Renal cortex interstitium (tissue), 11 donors: Measurements from ENCODE around the gene MNT. TPM values are rescaled to one million over a fixed set of nuclear protein-coding genes. Genes with fewer than 3 reads are reported as not detected.

ENCODE experiments used
- DNase-seq, 11 donors: peaks; one replicate each; pipeline ENCODE4 v3.0.0-alpha.2; 2013; ENCODE audit warnings: low read depth in 9 of 11, low spot score in 4 of 11; ENCODE audit errors: extremely low read depth in 1 of 11
- polyA plus RNA-seq, 3 donors: library from polyadenylated mRNA; unstranded; fragments of 120-200 nt; gene quantifications; one replicate each; pipeline ENCODE4 v1.2.1, GENCODE V29; 2013; ENCODE audit not compliant: insufficient read length in 3 of 3

The MNT gene
- polyA plus RNA-seq, 3 donors: 13.0 to 28.1 (median 18.5) TPM

DNA sequence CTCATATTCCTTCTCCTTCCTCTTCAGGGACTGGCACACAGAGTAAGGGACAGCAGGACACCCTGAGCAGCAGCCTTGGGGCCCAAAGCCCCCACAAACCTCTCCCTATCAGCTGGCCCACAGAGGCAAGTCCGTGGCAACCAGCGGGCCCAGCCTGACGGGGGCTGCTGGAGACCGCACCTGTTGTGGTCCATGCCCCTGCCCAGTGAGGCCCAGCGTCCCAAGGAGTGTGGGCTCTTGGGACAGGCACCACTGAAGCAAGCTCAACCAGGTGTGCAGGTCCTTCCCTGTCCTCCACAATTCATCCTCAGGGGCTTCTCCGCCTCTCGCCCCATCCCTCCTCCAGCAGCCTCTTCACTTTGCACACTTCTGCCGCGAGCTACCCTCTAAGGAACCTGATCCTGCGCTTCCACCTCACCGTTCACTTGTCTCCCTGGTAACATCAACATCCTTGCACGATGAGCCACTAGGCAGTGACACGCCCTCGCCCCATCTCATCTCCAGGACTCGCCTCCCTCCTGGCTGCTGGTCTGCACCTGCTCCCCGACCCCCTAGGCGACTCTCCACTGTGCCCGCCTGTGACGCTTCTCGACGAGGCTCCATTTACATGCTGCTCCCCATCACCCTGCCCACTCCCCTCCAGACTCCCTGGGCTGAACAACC lies 12.7 kb downstream of the MNT start:
- no peak for DNase-seq

DNA sequence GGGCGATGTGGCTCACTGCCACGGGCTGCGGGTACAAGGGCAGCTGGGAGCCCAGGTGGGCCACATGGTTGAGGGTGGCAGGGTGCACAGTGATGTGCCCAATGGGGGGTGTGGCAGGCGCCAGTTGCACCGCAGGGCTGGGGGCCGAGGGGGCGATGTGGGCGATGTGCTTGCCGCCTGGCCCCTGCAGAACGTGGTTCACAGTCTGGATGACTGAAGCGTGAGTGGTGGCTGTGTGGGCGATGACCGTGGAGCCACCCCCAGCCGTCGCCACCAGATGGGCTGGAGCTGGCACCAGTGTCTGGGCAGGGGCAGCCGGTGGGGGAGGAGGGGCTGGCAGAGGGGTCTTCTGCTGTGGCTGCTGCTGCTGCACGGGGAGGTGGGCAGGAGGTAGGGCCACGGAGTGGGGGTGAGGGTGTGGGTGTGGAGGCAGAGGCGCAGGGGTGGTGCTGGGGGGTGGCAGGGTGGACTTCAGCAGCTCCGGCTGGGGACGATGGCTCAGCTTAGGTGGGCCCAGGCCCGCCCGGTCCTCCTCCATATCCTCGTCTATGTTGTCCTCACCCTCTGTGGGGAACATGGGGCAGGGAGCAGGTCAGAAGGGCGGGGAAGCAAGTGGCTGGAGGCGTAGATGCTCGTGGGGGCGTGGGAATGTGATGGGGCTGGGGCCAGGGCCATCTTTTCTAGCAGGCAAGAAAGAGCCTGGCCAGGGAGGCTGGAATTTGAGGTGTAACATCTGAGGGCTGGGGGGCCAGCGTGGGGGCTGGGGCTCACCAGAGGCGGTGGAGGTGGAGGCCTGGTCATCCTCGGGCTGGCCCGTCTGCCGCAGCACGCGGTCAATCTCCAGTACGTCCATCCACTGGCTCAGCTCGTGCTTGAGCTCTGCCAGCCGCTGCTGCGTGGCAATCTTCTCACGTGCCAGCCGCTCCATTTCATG lies 13.5 kb downstream of the MNT start:
- no peak for DNase-seq

DNA sequence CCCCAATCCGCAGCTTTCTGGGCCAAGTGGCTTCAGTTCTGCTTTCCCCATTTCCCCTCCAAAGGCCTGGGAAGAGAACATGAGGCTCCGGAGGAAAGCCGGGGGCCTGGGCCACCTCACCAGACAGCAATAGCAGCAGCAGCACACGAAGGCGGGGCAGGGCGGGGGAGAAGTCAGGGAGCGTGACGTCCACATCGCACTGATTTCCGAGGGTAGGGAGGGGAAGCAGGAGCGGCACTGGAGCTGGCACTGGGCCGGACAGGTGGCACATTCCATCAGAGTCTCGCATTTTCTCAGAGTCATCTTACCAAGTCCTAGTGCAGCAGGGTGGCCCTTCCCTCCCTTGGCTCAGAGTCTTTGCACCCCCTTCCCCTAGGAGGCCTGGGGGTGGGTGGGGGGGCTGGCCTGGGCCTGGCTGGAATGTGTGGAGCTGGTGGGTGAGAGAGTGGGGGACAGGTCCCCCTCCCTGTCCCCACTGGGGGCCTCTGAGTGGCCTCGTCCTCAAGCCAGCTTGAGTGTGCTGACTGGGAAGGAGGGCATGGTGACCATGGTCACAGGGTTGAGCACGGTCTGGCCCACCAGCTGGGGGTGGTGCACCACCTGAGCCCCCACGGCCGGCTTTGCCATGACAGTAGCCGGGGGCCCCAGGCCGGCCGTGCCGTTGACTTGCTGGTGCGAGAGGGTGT lies 14.3 kb downstream of the MNT start:
- peak in 7 of 11 donors; percentile 68 to 89 (median 81) for DNase-seq

DNA sequence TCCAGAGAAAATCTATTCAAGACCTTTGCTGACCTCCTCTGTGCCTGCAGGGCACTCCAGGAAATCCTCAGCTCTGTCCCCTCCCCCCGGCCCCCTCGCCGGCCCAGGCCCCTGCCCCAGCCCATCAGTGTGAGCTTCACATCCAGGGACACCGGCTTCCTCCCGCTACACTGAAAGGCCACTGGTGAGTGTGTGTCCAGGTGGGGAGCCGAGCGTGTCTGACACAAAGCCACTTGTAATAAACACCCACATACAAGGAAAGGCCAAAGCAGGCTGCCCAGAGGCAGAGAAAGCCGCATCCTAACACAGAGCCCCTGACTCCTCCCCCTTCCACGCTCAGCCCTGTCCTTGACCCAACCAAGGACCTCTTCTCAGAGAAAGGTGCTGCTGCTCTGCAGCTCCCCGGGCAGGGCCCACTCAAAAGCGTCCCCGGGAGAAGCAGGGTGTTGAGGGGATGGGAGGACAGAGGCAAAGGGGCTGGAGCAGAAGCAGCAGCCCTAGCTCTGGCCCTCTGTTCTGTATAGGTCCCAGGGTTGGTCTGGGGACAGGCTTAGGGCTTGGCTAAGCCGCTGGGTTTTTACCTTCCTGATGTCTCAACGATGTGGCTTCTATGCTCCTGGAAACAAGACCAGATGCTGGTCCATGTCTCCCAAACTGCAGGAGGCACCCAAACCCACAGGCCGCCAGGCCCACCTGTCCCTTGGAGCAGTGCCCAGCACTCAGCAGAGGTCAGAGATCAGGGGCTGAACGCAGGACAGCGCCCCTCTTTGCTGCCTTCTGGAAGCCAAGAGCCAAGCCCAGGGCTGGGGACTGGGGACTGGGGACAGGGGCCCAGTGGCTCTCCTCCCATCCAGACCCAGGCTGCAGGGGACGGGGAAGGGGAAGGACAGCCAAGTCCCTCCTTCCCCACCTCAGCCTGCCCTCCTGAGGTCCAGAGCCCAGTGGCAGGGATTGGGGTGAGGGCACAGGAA lies 15.3 kb downstream of the MNT start:
- no peak for DNase-seq

DNA sequence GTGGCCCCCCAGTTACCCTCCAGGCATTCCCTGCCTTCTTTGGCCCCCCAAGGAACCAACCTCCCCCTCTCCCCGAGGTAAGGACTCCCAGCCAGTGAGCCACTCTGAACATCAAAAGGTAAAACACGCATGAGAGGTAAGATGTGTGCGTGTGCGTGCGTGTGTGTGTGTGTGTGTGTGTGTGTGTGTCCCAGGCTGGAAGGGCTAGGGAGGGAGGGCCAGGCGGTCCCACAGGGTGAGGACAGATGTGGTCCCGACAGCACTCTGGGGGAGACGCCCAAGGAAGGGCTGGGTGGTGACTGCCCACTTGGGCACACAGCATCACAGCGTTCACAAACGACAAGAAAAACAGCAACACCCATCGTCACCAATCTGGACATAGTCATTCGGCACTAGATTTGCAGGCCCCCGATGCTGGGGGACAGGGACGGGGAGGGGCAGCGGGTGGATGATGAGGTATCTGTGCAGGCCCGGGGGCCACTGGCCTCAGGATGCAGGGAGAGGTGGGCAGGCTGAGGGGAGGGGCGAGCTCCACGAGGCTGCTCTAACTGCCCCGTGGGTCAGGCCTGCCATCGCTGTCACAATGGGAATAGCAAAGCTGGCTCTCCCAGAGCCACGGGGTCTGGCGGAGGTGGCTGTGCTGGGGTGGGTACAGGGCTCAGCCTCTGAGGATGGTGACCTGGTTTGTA lies 16.3 kb downstream of the MNT start:
- DNase-seq: no peak

DNA sequence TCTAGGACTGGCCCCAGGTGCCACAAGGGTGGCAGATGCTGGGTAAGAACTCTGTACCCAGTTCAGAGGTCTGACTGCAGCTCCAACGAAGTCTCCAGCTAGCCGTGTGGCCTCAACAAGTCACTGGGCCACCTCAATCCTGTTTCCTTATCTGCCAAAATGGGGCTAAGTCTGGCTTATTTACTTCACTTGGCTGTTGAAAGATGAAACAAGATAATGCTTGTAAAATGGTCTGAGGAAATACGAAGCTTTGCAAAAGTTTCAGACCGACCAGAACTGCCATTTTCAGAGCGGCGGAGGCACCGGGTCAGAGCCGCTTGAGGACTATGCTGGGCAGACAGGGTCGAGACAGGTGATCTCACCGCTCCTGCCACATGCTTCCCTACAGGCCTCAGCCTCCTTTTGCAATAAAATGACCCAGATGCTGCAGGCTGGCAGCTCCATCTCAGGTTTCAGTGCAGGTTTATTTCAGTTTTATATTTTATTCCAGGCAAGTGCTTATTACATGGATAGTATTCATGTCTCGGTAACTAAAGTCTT lies 17.2 kb downstream of the MNT start:
- DNase-seq: no peak

DNA sequence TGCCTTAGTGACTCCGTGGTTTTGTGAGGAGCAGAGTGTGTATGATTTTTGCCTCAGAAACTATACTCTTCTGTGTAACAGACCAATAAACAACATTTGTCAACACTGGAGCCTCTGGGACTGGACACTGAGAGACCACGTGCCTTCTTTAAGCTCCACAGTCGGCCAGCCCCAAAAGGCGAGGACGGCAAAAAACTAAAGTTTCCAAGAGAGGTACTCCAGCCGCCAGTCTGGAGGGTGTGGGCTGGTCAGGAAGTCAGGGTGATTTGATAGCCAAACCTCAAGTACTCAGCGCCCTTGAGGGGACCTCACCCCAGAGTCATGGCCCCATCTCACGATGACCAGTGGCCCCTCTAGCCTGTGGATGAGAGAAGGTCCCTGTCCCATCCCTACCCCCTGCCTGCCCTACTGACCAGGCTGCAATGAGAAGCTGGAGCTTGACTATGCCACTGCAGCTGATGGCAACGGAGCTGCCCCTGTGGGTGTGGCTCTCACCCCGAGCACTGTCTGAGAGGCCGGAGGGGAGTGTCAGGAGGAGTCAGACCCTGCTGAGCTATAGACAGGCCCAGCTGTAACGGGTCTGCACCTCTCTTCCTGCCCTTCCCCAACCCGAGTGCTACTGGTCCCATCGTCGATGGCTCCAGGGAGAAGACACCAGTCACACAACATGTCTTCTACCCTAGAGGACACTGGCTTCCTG lies 19.8 kb downstream of the MNT start:
- DNase-seq: no peak

DNA sequence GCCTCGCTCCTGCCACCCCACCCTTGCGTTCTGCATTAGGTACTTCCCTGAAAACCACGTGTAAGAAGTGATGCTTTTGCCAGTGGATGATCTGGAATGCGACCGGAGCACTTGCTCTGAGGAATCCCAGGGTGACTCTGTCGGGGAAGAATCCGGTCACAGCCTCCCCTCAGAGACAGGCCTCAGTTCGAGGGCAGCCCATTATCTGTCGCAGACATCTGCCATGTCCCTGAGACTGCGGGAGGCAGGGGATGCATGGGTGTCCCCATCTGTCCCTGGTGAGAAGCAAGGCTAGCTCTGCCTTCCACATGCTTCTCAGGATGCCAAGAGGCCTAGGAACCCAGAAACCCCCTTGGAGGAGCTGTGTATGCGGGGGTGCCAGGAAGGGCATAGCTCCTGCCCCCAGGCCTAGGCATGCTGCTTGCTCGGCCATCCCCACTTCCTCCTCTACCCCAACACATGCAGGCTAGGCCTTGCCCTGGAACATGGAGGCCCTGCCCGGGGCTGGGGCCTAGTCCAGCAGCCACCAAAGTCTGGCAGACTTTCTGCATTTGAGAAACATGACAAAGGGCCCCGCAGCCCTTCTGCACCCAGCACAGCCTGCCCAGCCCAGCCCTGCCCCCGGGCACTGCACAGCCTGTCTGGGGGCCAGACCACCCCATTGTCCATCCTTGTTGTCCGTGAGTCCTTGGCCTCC lies 20.5 kb downstream of the MNT start:
- DNase-seq: no peak

DNA sequence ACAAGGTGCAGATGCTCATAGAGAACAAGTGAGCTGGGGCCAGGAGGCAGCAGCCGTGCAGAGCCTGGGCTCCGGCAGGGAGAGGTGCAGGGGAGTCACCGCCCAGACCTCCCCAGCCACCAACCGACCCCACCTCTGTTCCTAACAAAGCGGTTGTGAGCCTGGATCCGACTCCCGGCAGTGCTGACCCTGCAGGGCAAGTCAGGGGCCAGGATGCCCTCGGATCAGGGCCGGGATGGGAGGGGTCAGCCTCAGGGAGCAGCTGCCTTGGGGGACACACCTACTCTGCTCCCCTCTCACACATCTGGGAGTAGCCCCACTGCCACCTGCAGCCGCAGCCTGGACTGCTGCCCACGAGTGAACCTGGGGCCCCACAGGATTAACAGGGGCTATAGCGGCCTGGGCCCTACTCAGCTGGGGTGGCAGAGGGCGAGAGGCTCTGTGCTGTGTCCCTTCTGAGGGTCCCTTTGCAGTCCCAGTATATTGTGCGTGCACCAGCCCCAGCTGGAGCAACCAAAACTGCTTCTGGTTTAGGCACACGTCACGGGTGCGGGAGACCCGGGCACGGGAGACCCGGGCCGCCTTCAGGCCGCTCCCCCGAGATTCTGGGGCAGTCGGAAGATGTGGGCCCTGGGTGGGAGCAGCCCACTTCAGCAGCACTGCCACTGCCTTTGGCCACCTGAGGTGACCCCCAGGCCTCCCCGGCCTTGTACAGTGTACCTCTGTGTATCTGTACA lies 21.2 kb downstream of the MNT start:
- no peak for DNase-seq

DNA sequence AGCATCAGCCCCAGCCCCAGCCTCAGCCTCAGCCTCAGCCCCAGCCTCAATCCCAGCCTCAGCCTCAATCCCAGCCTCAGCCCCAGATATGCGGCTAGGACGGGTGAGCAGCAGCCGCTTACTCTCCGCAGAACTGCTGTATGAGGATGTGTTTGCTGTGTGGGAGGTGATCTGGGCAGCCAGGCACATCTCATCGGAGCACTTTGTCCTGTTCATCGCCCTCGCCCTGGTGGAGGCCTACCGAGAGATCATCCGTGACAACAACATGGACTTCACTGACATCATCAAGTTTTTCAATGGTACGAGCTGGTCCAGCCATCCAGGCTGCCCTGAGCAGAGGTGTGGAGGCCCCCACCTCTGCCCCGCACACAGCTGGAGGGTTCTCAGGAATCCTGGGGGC lies 22.0 kb downstream of the MNT start:
- no peak for DNase-seq

DNA sequence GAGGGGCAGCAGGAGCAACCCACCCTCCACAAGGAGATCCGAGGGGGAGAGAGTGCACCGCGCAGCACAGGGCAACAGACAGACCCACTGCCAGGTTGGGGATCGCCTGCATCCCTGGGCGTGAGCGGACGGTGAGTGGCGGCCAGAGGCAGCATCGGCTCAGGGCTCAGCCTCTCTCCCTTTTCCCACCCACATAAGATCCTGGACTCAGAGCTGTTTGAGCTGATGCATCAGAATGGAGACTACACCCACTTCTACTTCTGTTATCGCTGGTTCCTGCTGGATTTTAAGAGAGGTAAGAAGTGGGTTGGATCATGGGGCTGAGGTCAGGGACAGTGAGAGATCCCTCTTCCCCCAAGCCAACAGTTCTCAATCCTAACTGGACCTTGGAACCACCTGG lies 23.2 kb downstream of the MNT start:
- no peak for DNase-seq

DNA sequence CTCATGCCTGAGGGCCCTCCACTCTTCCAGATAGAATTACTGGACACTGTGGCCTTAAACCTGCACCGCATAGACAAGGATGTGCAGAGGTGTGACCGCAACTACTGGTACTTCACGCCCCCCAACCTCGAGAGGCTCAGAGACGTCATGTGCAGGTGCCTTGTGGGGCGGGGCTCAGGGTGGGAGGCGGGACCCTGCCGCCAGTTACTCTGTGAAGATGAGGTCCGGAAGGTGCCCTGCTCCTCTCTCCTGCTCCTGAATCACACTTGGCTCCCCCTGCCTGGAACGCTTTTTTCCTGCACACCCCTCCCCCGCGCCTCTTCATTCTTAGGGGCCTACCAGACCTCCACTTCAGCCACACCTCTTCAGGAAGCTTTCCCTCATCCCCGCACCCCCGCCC lies 24.8 kb downstream of the MNT start:
- no peak for DNase-seq

DNA sequence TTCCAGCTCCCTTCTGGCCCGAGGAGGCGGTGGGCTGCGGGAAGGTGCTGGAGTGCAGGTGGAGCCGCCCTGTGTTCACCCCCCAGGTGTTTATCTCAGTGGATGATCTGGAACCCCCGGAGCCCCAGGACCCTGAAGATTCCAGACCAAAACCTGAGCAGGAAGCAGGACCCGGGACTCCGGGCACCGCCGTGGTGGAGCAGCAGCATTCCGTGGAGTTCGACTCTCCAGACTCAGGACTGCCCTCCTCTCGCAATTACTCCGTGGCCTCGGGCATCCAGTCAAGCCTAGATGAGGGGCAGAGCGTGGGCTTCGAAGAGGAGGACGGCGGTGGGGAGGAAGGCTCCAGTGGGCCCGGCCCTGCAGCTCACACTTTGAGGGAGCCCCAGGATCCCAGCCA lies 25.5 kb downstream of the MNT start:
- no peak for DNase-seq

DNA sequence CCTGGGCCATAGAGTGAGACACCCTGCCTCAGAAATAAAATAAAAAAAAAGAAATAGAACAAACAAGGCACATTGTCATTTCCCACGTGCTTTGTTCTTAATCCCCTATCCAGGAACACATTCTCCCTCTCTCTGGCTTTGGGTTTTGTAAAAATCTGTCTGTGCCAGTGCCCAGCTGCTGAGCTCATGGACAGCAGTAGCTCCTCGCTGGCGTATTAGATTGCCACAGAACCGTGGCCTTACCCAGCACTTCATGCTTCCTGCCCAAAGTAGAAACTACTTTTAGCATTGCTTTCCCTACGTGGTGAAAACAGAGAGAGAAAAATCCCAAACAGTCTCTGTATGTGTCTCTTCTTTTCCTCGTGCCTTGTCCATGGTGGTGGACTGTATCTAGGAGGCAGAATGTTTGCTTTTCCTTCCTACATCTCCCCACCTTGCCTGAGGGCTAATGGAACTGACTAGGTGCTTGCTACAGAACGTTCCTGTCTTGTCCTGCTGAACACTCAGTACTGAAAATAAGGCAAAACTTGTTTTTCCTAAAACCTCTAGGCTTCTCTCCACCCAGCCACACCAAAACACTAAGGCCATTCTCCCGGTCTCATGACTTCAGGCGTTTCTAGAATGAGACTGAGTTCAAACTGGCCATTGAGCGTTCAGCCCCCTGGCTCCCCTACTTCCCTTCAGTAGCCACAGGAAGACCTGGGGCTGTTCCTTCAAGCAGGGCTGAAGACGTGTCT lies 26.1 kb downstream of the MNT start:
- no peak for DNase-seq

DNA sequence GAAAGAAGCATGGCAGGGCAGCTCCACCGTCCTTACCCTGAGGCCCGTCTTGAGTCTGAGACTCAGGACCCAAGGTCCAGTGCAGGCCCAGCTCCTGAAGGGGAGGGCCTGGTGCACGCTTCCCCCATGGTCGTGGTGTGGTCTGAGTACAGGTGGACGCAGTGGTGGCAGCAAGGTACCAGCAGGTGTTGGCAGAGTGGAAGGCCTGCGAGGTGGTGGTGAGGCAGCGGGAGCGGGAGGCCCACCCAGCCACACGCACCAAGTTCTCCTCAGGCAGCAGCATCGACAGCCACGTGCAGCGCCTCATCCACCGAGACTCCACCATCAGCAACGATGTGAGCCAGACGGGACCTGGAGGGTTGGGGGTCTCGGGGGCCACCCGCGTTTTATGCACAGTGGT lies 27.7 kb downstream of the MNT start:
- DNase-seq: no peak

DNA sequence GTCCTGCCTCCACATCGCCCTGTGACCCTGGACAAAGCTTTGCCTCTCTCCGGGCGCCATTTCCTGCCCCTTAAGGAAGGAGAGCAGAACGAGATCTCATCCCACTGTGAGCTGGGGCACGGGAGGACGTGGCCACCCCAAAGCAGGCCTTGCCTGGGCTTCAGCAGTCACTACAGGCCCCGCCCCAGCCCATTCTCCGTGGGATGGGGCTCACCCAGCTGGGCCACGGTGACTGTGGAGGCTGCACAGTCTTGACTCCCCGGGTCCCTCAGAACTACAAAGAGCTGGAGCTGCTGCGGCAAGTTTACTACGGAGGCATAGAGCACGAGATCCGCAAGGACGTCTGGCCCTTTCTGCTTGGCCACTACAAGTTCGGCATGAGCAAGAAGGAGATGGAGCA lies 28.2 kb downstream of the MNT start:
- DNase-seq: no peak
